DMS53 (cell line): Measurements from ENCODE around the gene HIVEP1.

ENCODE experiments used
- DNase-seq: peaks from one replicate; lab custom pipeline; 2025; lab: John Stamatoyannopoulos, UW

Gene HIVEP1

GRCh38 chr6:12190252-12190651 is 178.1 kb downstream of the HIVEP1 start:
- no peak for DNase-seq

GRCh38 chr6:12196326-12196936 is 184.3 kb downstream of the HIVEP1 start:
- DNase-seq: no peak

- DNase-seq: no peak
Observed at GRCh38 chr6:12198851-12199250, 186.7 kb downstream of the HIVEP1 start.

- DNase-seq: no peak
Observed at GRCh38 chr6:12200015-12200564, 188.0 kb downstream of the HIVEP1 start.

GRCh38 chr6:12200761-12201160 is 188.6 kb downstream of the HIVEP1 start:
- no peak for DNase-seq

GRCh38 chr6:12203001-12203400 is 190.9 kb downstream of the HIVEP1 start:
- DNase-seq: no peak

GRCh38 chr6:12208190-12208589 is 196.1 kb downstream of the HIVEP1 start:
- no peak for DNase-seq

- no peak for DNase-seq
Observed at GRCh38 chr6:12208673-12209072, 196.6 kb downstream of the HIVEP1 start.
